ENCODE measurements around the gene PNMA8C.
"Not testable (repeated sequence)": the region's sequence is repeated elsewhere in the genome, so short reads cannot be mapped to it uniquely, and the experiment has no call there.

Gene PNMA8C

DNA sequence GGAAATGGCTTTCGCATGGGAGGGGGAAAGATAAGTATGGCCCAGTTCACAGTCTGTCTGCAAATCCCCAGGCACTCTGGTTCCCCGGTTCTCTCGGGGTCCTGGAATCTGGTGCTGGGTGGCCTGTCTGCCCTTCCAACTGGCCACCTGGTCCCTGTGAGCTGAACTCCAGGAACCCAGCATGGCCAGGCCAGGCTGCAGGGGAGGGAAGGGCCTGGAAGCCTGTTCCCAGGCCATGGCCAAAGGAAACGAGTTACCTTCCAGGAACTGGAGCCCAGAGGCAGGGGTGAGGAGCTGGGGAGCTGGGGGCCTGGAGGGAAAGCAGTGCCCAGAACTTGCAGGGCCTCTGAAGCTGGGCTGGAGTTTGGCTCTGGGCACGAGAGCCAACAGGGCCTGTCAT is 19.1 kb upstream of the PNMA8C start:
- DNase-seq (ENCODE audit: low read depth in 2 of 3, low spot score in 1 of 3) = no peak

DNA sequence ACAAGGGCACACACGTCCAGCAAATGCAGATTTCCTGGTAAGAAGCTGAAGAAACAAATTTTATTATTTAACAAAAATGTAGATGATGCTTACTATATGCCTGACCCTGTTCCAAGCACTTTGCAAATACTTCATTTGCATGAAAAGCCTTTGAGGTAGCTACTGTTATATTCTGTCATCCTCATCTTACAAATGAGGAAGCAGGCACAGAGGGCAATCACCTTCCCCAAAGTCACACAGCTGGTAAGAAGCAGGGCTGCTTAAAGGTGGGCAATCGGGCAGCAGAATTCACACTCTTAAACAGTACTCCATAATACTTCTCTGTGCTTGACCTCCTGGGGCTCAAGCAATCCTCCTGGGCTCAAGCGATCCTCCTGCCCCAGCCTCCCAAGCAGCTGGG is 18.3 kb upstream of the PNMA8C start:
- DNase-seq (ENCODE audit: low read depth in 2 of 3, low spot score in 1 of 3) = no peak

DNA sequence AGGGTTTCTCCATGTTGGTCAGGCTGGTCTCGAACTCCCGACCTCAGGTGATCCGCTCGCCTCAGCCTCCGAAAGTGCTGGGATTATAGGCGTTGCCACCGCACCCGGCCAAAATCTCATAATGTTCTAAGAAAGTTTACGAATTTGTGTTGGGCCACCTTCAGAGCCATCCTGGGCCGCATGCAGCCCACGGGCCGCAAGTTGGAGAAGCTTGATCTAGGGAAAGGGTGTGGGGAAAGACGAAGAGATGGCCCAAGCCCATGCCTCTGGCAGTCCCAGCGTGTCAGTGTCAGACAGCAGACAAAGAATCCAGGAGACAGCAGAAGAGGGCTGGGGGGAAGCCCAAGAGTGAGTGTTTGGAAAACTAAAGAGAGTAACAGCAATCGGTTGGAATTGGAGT is 17.3 kb upstream of the PNMA8C start:
- no peak for DNase-seq (ENCODE audit: low read depth in 2 of 3, low spot score in 1 of 3)

DNA sequence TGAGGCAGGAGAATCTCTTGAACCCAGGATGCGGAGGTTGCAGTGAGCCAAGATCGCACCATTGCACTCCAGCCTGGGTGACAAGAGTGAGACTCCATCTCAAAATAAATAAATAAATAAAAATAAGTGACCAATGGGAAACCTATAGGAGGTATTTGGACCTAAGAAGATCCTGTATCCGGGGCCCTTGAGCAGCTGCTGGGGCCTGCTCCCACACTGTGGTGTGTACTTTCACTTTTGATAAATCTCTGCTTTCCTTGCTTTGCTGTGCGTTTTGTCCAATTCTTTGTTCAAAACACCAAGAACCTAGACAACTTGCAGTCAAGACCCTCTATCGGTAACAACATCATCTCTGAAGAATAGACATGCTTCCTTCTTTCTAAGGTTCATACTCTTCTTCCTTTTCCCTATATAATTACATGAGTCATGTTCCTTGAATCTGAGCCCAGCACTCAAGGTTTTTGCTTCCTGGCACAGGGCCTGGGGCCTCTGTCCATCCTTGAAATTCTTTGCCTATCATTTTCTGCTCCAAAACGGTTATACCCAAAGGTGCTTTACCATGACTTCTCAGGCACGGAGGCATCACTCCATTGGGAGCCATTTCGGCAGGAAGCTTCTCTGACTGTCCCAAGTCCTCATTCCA is 14.2 kb upstream of the PNMA8C start:
- DNase-seq (ENCODE audit: low read depth in 2 of 3, low spot score in 1 of 3) = no peak

- DNase-seq (ENCODE audit: low read depth in 2 of 3, low spot score in 1 of 3) = no peak
These were observed 13.1 kb upstream of the PNMA8C start for GRCh38 chr19:46441866-46442265.

GRCh38 chr19:46435689-46436088 is 7.0 kb upstream of the PNMA8C start:
- not testable (repeated sequence) for DNase-seq (ENCODE audit: low read depth in 2 of 3, low spot score in 1 of 3)

DNA sequence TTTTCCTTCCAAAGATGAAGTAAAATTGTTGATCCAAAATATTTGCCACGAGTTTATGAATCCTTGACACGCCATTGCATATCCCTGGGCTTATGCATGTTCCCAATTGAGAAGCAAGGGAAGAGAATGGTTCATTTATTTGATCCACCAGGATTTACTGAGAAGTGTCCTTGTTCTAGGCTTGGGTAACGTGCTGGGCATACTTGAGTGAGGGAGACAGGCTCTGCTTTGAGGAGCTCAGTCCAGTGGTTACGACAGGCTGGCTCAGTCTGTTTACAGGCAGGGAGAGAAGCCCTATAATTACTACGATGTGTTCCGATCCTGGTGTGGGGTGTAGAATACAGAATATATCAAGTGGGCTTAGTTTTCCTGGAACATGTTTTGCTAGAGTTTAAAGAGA is 6.3 kb upstream of the PNMA8C start:
- no peak for DNase-seq (ENCODE audit: low read depth in 2 of 3, low spot score in 1 of 3)

DNA sequence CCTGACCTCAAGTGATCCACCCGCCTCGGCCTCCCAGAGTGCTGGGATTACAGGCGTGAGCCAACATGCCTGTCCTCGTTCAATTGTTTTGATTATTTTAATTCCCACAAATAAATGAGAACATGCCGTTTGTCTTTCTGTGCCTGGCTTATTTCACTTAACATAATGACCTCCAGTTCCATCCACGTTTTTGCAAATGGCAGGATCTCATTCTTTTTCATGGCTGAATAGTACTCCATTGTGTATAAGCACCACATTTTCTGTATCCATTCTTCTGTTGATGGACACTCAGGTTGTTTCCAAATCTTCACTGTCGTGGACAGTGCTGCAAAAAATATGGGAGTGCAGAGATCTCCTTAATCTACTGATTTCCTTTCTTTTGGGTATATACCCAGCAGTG is 4.7 kb upstream of the PNMA8C start:
- DNase-seq (ENCODE audit: low read depth in 2 of 3, low spot score in 1 of 3) = not testable (repeated sequence)

GRCh38 chr19:46431824-46432223 is 3.1 kb upstream of the PNMA8C start:
- DNase-seq (ENCODE audit: low read depth in 2 of 3, low spot score in 1 of 3) = no peak

GRCh38 chr19:46429999-46430398 is 1.3 kb upstream of the PNMA8C start:
- no peak for DNase-seq (ENCODE audit: low read depth in 2 of 3, low spot score in 1 of 3)

GRCh38 chr19:46427518-46428045 is 1.2 kb downstream of the PNMA8C start:
- DNase-seq (ENCODE audit: low read depth in 2 of 3, low spot score in 1 of 3) = no peak

- peak; percentile 6 to 47 (median 38) for DNase-seq (ENCODE audit: low read depth in 2 of 3, low spot score in 1 of 3)
These were observed 2.1 kb downstream of the PNMA8C start for GRCh38 chr19:46426506-46427162.

DNA sequence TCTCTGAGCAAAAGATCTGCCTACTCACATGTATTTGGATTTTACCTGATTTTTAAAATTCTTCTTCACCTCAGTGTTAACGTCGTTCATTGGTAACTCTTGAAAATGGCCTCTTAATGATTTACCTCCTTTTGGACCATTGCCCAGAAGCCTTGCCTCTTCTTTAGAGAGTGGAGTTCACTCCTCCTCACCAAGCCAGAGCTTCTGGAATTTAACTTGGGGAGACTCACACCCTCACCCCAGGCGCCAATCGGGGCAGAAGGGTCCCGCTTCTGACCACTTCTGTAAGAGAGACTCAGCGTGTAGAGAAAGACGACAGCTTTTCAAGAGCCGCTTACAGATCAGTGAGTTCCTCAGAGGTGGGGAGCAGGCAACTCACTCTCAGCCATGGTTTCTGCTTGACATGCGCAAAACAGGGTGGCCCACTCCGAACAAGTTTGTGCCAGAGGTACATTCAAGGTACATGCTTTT is 2.7 kb downstream of the PNMA8C start:
- no peak for DNase-seq (ENCODE audit: low read depth in 2 of 3, low spot score in 1 of 3)

- DNase-seq (ENCODE audit: low read depth in 2 of 3, low spot score in 1 of 3) = no peak
These were observed 5.5 kb downstream of the PNMA8C start for GRCh38 chr19:46423188-46423587.

DNA sequence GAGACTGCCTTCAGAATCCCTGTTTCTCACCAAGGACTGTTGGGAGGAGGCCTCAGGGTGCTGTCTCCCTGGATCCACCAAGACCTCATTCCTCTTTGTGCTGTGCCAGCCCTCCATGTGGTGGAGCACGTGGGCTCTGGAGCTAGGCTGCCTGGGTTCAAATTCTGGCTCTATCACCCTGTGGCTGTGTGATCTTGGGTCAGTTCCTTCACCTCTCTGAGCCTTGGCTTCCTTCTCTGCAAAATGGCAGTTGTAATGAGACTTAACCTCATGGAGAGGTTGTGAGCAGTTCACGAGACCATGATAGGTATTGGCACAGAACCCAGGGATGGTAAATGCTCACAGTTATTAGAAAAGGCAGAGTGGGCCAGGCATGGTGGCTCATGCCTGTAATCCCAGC is 6.4 kb downstream of the PNMA8C start:
- no peak for DNase-seq (ENCODE audit: low read depth in 2 of 3, low spot score in 1 of 3)

DNA sequence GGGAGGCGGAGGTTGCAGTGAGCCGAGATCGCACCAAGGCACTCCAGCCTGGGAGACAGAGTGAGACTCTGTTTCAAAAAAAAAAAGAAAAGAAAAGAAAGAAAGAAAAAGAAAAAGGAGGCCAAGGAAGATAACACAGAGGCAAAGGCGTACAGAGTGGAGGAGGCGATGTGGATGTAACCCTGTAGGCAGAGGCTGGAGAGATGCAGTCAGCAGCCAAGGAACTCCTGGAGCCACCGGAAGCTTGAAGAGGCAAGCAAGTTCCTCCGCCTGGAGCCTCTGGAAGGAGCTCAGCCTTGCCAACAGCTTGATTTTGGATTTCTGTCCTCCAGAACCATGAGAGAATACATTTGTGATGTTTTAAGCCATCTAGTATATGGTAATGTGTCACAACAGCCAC is 8.7 kb downstream of the PNMA8C start:
- no peak for DNase-seq (ENCODE audit: low read depth in 2 of 3, low spot score in 1 of 3)

GRCh38 chr19:46415804-46416709 is 12.7 kb downstream of the PNMA8C start:
- DNase-seq (ENCODE audit: low read depth in 2 of 3, low spot score in 1 of 3) = not testable (repeated sequence)

DNA sequence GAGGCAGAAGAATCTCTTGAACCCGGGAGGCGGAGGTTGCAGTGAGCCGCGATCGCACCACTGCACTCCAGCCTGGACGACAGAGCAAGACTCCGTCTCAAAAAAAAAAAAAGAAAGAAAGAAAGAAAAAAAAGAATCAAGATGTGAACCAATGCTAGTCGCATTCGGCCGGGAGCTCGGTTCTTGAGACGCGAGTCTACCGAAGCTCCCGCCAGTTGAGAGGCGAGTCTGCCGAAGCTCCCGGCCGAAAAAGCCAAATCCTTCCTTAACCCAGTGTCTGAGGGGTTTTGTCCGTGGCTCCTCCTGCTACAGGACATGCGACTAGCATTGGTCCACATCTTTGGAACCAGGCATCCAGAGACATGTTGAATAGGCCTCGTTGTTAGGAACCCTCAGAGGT is 13.8 kb downstream of the PNMA8C start:
- DNase-seq (ENCODE audit: low read depth in 2 of 3, low spot score in 1 of 3) = not testable (repeated sequence)

- DNase-seq (ENCODE audit: low read depth in 2 of 3, low spot score in 1 of 3) = no peak
These were observed 15.3 kb downstream of the PNMA8C start, which contains the start of gene CCDC8 for GRCh38 chr19:46413262-46414031. Gene CCDC8 (minus strand): TSS chr19:46413564. CDS start chr19:46412810, 754 bp downstream.

DNA sequence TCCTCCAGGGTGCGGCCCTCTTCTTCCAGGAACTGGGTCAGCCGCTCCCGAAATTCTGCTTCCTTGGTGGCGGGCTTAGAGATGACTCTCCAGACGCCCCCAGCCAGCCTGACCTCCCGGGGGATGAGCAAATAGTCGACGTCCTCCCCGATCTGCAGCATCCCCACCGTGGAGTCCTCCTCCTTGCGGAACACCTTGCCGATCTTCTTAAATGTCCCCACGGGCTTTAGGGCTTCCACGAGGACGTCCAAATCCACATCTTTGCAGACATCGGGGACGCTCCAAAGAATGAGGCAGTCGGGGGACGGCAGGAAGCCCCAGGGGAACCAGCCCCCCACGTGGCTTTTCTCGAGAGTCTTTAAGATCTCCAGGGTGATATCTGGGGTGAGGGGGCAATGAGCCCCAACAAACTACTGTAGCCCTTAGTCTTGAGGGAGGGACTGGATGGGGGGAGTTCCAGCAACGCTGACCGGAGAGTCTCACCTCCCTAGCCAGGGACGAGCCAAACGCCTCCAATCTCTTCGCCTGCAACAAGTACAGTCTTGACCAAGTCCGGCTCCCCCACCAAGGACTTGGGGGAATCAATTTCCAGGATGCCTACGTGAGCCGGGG is 16.0 kb downstream of the PNMA8C start:
- no peak for DNase-seq (ENCODE audit: low read depth in 2 of 3, low spot score in 1 of 3)
